Peyer's patch (tissue), 4 donors: ENCODE data around the gene SLC27A1. TPM values are rescaled to one million over a fixed set of nuclear protein-coding genes. Genes with fewer than 3 reads are reported as not detected.

ENCODE experiments used
- DNase-seq, 3 donors: peaks; one replicate each; pipeline ENCODE4 v3.0.0-alpha.2; 2017 to 2019
- H3K27ac ChIP-seq, 4 donors: fragments of 200-600 bp; sonication (generic); one replicate each; pipeline ENCODE4 v1.5.1; 2016 to 2019
- H3K27me3 ChIP-seq, 2 donors: fragments of 200-600 bp; sonication (generic); one replicate each; pipeline ENCODE4 v1.5.1; 2019
- H3K36me3 ChIP-seq, 3 donors: fragments of 200-600 bp; sonication (generic); one replicate each; pipeline ENCODE4 v1.5.1; 2016 to 2019
- H3K4me1 ChIP-seq, 4 donors: fragments of 200-600 bp; sonication (generic); one replicate each; pipeline ENCODE4 v1.5.1; 2016 to 2019
- H3K4me3 ChIP-seq, 4 donors: fragments of 200-600 bp; sonication (generic); 1 replicate in 3 of 4; 2 replicates in 1 of 4; pipeline ENCODE4 v1.5.1; 2016 to 2019; ENCODE audit warnings: mild to moderate bottlenecking in 1 of 4
- H3K9me3 ChIP-seq, 4 donors: fragments of 200-600 bp; sonication (generic); one replicate each; pipeline ENCODE4 v1.5.1; 2016 to 2019; ENCODE audit warnings: mild to moderate bottlenecking in 1 of 4
- POLR2A ChIP-seq, 2 donors: fragments of 450-650 bp; IDR thresholded peaks; one replicate each; pipeline ENCODE4 v1.5.1; 2017; ENCODE audit warnings: antibody characterized with exemption in 2 of 2, mild to moderate bottlenecking in 2 of 2, moderate library complexity in 2 of 2
- total RNA-seq, 4 donors: library from RNA; depleted of rRNA; stranded (reverse); fragments of >200 nt; gene quantifications; one replicate each; pipeline ENCODE4 v1.1.0, GENCODE V29; 2016
- TF ChIP-seq, protein P1 (sequence below), 6 experiments: fragments of 450-650 bp in 4 of 6; fragments of 200-600 bp in 2 of 6; sonication (generic) in 1 of 6; IDR thresholded peaks; one replicate each; pipeline ENCODE4 v1.5.1; 2017 to 2019; ENCODE audit warnings: antibody characterized with exemption in 6 of 6, mild to moderate bottlenecking in 3 of 6, moderate library complexity in 1 of 6

Gene SLC27A1
- total RNA-seq, 4 donors from 2014 or later, result 0.70 to 13.2 (median 8.3) TPM

DNA sequence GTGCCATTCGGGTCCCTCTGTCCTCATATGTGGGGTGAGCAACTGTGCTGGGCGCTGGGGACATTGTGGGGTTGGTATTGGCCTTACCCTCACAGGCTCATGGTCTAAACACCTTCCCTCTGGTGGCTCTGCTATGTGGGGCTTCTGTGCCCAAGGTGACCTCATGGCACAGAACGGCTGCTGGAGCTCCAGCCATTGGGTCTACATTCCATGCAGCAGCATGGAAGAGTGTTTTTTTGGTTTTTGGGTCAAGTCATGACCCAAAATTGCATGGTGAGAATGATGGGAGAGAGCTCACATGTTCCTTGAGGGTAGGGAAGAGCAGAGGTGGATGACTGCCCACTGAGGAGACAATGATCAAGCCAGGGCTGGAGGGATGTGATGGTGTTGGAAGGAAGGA, 58.3 kb downstream of the SLC27A1 start:
- TF ChIP-seq POLR2A (IDR thresholded peaks at IDR 0.05), result no peak
- TF ChIP-seq, protein P1, sequence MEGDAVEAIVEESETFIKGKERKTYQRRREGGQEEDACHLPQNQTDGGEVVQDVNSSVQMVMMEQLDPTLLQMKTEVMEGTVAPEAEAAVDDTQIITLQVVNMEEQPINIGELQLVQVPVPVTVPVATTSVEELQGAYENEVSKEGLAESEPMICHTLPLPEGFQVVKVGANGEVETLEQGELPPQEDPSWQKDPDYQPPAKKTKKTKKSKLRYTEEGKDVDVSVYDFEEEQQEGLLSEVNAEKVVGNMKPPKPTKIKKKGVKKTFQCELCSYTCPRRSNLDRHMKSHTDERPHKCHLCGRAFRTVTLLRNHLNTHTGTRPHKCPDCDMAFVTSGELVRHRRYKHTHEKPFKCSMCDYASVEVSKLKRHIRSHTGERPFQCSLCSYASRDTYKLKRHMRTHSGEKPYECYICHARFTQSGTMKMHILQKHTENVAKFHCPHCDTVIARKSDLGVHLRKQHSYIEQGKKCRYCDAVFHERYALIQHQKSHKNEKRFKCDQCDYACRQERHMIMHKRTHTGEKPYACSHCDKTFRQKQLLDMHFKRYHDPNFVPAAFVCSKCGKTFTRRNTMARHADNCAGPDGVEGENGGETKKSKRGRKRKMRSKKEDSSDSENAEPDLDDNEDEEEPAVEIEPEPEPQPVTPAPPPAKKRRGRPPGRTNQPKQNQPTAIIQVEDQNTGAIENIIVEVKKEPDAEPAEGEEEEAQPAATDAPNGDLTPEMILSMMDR (IDR thresholded peaks at IDR 0.05), result no peak
- Histone ChIP-seq H3K9me3 (peaks cover 0 to 4% (median 0%) of the 10 kb centered on the region in 4 donors), H3K27me3 (no peaks in the 10 kb centered on the region), H3K36me3 (no peaks in the 10 kb centered on the region), H3K4me1 (peaks cover 0 to 23% (median 10%) of the 10 kb centered on the region in 4 donors), H3K4me3 (peak overlapping the region in 1 of 4 donors; percentile 48), H3K27ac (peak overlapping the region in 1 of 4 donors; percentile 79)
- DNase-seq, result no peak

DNA sequence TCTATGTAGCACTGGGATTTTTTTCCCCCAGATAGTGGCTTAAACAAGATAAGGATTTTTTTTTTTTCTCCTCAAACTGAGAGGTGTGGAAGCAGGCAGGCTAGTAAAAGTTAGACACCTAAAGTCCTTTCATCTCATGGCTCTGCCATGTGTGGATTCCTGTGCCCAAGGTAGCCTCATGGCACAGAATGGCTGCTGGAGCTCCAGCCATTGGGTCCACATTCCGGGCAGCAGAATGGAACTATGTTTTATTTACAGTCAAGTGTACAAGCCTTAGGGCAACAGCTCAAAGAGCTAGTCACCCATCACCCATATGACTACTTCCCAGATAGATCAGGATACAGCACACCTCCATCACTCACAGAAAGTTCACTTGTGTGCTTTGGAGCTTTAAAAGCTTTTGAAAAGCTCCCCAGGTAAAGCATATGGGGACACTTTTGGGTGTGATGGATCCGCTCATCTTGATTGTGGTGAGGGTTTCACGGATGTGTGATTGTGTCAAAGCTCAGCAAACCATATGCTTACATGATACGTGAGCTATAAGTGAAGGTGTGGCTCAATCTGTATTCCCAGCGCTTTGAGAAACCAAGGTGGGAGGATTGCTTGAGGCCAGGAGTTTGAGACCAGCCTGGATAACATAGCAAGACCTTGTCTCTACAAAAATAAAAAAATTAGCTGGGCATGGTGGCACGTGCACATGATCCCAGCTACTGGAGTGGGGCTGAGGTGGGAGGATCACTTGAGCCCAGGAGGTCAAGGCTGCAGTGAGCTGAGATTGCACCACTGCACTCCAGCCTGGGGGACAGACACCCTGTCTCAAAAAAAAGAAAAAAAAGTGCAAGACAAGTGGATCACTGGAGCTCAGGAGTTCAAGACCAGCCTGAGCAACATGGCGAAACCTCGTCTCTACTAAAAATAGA, 59.2 kb downstream of the SLC27A1 start:
- H3K27me3 ChIP-seq, result no peaks in the 10 kb centered on the region
- peaks cover 0 to 4% (median 0%) of the 10 kb centered on the region in 4 donors for H3K9me3 ChIP-seq
- no peak for TF ChIP-seq POLR2A (IDR thresholded peaks at IDR 0.05)
- TF ChIP-seq, protein P1 (IDR thresholded peaks at IDR 0.05), result no peak
- peak overlapping the region in 1 of 4 donors; percentile 79 for H3K27ac ChIP-seq
- no peak for DNase-seq
- no peak overlapping the region for H3K4me3 ChIP-seq
- H3K4me1 ChIP-seq, result peaks cover 0 to 14% (median 5%) of the 10 kb centered on the region in 4 donors
- no peaks in the 10 kb centered on the region for H3K36me3 ChIP-seq

DNA sequence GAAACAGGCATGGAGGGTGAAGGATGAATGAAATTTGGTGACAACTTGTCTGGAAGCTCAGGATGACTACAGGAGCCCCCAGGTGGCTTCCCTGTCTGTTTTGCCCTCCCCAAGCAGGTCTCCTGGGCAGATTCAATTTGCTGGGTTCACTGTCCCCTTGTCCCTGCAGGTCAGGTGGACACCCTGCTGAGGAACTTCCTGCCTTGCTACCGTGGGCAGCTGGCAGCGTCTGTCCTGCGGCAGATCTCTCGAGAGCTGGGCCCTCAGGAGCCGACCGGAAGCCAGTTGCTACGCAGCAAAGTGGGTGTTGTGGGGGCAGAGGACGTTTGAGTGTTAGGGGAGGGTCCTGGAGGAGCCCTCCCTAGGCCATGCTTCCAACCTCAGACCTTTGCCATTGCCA, 60.3 kb downstream of the SLC27A1 start:
- Histone ChIP-seq H3K27me3 (no peaks in the 10 kb centered on the region), H3K9me3 (peaks cover 0 to 4% (median 0%) of the 10 kb centered on the region in 4 donors), H3K27ac (no peak overlapping the region), H3K36me3 (no peaks in the 10 kb centered on the region), H3K4me3 (no peak overlapping the region), H3K4me1 (peaks cover 0 to 11% (median 4%) of the 10 kb centered on the region in 4 donors)
- TF ChIP-seq POLR2A (IDR thresholded peaks at IDR 0.05), result no peak
- TF ChIP-seq, protein P1 (IDR thresholded peaks at IDR 0.05), result no peak
- no peak for DNase-seq

DNA sequence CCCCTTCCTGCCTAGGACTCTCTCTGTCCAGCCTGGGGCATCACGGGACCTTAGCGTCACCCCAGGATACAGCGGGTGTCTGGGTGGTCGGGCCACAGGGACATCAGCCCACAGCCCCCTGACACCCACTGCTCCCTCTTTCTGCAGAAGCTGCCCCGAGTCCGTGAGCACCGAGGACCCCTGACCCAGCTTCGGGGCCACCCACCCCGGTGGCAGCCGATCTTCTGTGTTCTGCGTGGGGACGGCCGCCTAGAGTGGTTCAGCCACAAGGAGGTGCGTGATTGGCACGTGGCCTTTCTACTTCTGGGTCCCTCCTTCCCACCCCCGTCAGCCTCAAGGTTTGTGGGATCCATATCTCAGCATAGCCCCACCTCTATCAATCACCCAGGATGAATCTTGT, 61.8 kb downstream of the SLC27A1 start:
- H3K4me1 ChIP-seq, result no peaks in the 10 kb centered on the region
- no peak for TF ChIP-seq POLR2A (IDR thresholded peaks at IDR 0.05)
- TF ChIP-seq, protein P1 (IDR thresholded peaks at IDR 0.05), result no peak
- peaks cover 0 to 4% (median 0%) of the 10 kb centered on the region in 4 donors for H3K9me3 ChIP-seq
- H3K27ac ChIP-seq, result no peak overlapping the region
- H3K27me3 ChIP-seq, result no peaks in the 10 kb centered on the region
- no peak for DNase-seq
- H3K4me3 ChIP-seq, result no peak overlapping the region
- H3K36me3 ChIP-seq, result no peaks in the 10 kb centered on the region

DNA sequence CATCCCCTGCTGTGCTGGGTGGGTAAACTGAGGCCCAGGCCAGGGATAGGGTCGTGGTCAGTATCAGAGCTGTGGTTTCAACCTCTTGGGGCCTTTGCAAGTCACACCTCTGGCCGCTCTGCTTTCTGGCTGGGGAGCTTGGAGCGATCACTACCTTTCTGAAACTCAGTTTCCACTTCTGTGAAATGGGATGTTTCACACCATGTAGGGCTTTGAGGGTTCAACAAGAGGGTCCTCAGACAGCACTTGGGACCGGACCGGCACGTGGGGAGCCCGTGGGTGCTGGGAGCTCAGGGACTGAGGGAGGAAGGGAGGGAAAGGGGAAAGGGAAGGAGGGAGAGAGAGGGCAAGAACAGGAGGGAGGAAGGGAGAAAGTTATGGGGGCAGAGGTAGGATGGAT, 62.2 kb downstream of the SLC27A1 start:
- DNase-seq, result no peak
- no peaks in the 10 kb centered on the region for H3K36me3 ChIP-seq
- H3K9me3 ChIP-seq, result peaks cover 0 to 4% (median 0%) of the 10 kb centered on the region in 4 donors
- H3K27ac ChIP-seq, result no peak overlapping the region
- no peak overlapping the region for H3K4me3 ChIP-seq
- no peaks in the 10 kb centered on the region for H3K27me3 ChIP-seq
- H3K4me1 ChIP-seq, result no peaks in the 10 kb centered on the region
- TF ChIP-seq POLR2A (IDR thresholded peaks at IDR 0.05), result no peak
- TF ChIP-seq, protein P1 (IDR thresholded peaks at IDR 0.05), result no peak
